ENCODE measurements around the gene CMSS1.

The CMSS1 gene

DNA sequence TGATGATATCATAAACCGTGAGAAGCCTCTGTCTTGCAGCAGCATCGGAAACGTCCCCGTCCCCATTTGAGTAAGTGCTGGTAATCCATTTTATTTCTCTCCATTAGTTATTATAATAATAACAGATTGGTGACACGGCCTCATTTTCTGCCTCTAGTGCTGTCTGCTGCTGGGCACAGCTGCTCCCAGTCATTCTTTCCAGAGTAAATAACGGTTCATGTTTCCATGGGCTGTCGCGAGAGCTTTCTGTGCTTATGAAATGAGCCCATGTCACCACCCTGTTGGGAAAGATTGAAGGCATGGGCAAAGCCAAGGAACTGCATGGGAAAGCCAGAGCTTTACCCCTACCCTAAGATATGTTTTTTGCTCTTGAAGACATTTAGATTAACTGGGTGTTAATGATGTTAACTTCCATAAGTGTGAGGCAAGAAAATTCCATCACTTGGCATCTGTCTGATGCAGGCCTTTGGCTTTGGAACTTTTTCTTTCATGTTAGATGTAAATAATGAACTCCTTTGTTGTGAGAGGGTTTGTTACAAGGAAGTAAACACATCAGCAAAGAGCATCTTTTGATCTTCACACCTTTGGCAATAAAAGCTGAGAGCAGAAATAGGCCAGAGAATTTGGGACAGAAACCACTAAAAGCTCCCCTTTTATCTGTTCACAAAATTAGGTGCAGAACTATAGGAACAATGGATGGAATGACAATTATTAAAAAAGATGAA, 154.9 kb downstream of the CMSS1 start:
- DNase-seq = no peak
- intact Hi-C loops (cut with DNase I) = no loop called here

DNA sequence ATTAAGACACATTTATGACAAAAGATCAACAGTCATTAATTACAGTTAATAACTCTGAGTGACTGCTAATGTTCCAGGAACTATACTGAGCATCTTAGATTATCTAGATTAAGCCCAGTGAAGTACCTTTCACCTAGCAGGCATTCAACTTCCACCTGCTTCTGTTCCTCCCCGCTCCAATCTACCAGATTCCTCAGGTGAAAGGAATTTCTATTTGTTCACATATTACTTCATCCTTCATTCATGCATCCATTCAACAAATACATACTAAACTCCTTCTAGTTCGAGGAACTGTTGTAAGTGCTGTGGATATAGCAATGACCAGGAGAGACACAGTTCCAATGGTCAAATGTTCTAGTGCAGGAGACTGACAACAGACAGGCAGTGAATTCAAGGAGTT, 157.3 kb downstream of the CMSS1 start:
- DNase-seq = no peak
- intact Hi-C loops (cut with DNase I) = no loop called here

DNA sequence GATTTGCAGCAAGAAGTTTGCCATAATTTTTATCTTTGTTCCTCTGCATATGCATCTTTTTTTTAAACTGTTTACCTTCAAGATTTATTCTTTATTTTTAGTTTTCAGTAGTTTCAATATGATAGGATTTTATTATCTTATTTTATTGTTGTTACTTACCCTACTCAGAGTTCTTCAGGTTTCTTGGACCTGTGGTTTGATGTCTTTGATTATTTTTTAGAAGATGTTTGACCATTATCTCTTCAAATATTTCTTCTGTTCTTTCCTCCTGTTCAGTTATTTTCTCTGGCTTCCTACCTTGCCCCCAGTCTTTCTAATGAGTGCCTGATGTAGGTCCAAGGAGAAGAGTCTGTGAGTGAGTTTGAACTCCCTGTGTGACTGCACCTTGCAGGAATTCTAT, 158.9 kb downstream of the CMSS1 start:
- intact Hi-C loops (cut with DNase I) = no loop called here
- DNase-seq = no peak

DNA sequence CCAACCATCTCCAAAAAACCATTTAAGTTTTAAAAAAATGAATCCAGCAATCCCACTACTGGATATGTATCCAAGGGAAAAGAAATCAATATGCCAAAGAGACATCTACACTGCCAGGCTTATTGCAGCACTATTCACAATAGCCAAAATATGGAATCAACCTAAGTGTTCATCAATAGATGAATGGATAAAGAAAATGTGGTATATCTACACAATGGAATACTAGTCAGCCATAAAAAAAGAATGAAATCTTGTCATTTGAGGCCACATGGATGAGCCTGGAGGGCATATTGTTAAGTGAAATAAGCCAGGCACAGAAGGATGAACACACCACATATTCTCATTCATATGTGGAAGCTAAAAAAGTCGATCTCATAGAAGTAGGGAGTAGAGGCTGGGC, 160.6 kb downstream of the CMSS1 start:
- DNase-seq = no peak
- intact Hi-C loops (cut with DNase I) = no loop called here

DNA sequence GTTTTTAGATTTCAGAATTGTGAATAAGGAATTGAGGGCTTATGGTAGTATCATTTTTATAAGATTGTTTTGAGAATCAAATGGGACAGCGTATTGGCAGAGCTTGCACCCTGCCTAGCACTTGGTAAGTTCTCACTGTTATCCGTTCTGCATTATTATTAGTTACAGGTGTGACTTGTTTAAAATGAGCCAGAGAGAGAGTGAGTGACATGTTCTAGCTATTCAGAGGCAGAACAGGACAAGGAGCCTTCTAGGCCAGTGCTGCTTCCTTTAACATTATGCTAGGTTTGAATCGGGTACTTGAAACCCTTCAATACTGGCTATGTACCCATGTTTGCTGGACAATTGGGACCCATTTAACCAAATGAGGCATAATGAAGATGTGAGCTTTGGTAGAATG, 162.9 kb downstream of the CMSS1 start:
- intact Hi-C loops (cut with DNase I) = no loop called here

DNA sequence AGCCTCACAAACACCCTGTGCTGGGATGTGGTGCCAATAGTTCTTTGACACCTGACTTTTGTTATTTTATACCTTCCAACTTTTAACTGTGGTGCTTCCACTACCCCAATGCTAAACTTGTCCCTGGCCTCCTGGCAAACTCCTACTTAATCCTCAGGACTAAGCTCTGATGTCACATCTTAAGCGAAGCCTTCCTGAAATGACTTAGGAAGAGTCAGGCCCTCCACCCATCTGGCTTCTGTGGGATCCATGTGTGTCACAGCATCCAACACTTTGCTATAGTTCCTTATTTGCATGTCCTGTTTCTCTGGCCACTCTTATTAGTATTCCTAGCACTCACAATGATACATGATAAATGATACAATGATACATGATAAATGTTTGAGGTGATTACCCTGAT, 163.5 kb downstream of the CMSS1 start:
- no peak for DNase-seq
- intact Hi-C loops (cut with DNase I) = no loop called here

More for the DNA sequence above, 162.9 kb downstream of the CMSS1 start:
- DNase-seq = no peak

DNA sequence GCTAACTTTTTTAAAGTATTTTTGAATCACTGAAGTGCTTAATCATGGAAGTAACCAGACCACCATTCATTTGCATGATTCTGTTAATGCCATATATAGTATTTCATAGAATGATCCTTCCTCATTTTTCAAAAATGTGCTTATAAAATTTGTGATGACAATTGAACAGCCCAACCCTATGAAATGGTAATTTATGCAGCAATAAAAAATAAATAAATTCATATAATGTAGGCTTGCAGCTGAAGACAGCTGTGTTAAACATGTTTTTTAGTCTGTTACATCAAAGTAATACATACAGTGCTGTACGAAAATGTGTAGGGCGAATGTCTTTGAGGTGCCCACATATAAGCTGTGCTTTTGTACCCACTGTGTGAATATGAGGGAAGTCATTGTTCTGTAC, 165.0 kb downstream of the CMSS1 start:
- no peak for DNase-seq
- intact Hi-C loops (cut with DNase I) = no loop called here

DNA sequence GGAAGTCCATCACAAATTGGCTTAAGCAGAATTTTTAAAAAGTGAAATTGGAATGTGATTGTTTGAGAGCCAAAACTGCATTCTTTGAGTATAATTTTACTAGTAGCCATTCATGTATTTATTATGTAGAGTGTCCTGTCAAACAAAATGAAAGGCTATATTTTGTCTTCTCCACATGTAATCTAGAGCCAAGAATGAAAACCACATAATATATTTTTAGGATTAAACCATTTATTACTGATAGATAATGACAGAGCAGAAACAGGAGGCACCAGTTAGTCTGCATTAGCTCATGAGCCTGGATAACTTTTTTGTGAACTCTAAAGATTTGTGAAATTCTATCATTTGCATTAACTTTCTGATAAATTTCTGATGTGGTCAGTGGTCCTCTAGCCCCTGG, 166.5 kb downstream of the CMSS1 start:
- intact Hi-C loops (cut with DNase I) = no loop called here
- DNase-seq = no peak

DNA sequence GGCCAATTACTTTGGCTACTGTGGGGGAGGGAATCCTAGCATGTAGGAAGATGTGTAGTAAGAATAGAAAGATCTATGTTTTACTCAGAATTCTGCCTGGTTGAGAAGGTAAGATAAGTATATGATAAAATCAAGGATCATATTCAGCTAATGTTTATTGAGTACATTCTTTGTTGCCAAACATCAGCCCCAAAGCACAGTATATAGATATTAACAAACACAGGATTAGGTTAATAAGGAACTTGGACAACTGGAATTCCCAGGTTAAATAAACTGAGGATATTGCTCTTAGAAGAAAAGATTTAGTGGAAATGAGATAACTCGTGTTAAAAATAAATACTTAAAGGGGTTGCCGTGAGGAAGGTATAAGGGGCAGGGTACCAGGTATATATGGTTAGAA, 167.0 kb downstream of the CMSS1 start:
- intact Hi-C loops (cut with DNase I) = no loop called here
- DNase-seq = no peak

DNA sequence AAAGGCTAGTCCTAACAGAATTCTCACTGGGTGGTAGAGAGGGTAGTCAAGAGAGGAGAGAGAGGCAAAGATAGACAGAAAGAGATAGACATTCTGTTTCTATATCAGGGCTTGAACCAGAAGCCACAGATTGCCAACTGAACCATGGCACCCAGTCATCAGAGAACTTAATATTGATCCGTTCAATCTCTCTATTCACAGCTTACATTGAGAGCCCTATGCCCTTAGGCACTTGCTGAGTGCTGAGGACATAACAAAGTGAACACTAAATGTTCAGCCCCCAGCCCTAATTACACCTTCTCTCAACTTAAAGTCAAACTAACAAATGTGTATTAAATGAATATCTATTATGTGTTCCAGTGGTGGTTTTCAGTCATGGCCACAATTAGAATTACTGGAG, 172.5 kb downstream of the CMSS1 start:
- intact Hi-C loops (cut with DNase I) = no loop called here
- no peak for DNase-seq

DNA sequence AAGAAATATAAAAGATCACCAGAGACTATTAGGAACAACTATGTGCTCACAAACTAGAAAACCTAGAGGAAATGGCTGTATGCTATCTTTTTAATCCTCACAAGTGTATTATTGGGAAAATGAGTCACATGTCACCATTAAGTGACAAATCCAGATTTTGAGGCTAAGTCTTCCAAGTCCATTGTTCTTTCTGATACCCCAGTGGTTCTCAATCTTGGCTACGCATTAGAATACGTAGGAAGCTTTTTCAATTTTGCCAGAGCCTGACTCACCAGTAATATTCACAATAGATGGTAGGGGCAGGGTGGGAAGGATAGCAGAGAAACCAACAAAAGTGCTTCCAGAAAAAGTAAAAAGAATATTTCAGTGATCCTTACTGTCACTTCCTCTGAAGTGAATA, 179.6 kb downstream of the CMSS1 start:
- intact Hi-C loops (cut with DNase I) = no loop called here

DNA sequence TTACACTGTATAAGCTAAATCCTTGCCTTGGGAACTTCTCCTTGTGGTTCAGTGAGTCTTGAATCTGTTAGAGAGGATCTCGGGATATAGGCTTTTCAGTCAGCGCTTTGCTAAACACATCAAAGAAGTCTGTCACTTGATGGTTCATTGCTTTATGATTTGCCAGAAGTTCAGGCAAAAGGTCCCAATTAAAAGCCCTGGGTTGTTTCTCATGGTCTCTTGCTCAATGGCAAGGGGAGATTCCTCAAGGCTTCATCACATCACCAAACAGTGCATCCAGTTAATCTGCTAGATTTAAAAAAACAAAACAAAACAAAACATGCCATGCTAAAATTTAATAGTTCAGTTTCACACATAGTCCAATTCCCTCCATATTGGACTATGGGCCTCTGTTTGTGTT, 181.9 kb downstream of the CMSS1 start:
- intact Hi-C loops (cut with DNase I) = no loop called here
- DNase-seq = no peak

More for the DNA sequence above, 179.6 kb downstream of the CMSS1 start:
- DNase-seq = no peak

DNA sequence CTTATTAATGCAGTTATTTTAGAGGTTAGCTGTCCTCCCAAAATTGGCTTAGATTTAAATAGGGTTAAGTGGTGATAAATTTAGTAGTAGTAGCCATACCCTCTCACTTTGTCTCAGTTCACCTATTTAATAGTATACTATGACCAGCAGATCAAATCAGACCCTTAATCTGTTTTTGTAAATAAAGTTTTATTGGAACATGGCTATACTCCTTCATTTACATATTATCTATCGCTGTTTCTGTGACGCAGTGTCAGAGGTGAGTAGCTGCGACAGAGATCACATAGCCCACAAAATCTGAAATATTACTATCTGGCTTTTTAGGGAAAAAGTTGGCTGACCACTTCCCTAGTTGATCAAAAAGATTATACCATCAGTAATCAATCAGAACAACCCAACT, 183.4 kb downstream of the CMSS1 start:
- no peak for DNase-seq
- intact Hi-C loops (cut with DNase I) = no loop called here

DNA sequence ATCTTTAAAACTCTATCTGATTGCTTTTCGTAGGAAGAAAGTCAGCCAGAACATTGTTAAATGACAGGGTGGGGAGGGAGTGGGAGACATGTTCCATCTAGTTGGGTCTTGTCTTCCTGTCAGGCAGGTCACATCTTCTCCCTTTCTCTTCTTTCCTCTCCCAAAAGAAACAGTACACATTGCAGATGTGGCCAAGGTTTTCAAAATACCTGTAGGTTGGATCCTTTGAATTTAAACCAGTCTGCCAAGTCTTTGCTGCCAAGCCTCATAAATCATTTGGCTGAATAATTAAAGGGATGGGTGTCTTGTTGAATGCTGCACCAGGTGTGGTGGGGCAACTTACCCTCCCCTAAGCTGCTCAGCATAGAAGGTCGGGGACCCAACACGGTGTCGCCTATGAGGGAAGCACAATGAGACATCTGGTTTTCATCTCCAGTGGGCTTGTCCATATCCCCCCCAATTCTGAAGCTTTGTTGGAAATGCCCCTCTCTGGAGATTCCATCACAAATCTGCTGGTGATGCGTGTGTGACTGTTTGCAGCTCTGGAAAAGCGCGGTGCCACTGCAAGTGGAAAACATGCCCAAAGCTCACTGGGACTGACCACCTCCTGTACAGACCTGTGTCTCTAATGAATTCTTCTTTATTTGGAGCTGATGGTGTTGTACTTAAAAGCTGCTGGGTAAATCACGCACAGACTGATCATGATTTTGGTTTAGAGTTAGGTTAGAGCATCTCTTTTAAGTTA, 184.0 kb downstream of the CMSS1 start:
- DNase-seq = no peak
- intact Hi-C loops (cut with DNase I) = no loop called here

DNA sequence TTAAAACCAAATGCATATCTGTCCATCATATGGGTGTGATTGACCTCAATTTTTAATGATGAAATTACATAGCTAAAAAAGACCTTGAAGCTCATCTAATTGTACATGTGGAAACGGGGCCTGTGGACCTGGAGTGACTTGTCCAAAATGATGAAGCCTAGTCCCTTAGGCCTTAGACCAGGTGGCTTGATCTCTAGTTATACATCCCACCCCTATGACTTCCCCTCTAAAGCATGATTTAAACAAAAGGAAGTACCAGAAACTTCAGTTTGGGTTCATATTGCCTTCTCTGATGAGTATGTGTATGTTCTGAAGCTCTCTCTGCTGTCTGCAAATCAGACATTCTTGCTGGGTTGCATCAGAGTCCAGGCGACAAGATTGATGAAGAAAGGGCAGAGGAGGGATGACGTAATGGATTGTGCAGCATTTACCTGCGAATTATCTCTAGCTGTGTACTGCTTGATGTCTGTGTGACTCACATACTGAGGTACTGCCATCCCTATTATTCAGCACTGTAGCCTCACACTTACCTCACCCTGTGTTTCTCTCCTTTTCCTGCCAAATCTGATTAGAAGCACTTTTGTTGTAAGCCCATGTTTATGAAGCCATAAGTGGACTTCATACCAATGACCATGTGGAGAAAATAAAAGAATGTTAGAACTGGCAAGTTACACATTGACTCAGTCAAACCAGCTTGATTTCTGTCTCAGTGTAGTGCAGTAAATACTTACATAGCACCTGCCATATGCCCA, 185.1 kb downstream of the CMSS1 start:
- no peak for DNase-seq
- intact Hi-C loops (cut with DNase I) = no loop called here

DNA sequence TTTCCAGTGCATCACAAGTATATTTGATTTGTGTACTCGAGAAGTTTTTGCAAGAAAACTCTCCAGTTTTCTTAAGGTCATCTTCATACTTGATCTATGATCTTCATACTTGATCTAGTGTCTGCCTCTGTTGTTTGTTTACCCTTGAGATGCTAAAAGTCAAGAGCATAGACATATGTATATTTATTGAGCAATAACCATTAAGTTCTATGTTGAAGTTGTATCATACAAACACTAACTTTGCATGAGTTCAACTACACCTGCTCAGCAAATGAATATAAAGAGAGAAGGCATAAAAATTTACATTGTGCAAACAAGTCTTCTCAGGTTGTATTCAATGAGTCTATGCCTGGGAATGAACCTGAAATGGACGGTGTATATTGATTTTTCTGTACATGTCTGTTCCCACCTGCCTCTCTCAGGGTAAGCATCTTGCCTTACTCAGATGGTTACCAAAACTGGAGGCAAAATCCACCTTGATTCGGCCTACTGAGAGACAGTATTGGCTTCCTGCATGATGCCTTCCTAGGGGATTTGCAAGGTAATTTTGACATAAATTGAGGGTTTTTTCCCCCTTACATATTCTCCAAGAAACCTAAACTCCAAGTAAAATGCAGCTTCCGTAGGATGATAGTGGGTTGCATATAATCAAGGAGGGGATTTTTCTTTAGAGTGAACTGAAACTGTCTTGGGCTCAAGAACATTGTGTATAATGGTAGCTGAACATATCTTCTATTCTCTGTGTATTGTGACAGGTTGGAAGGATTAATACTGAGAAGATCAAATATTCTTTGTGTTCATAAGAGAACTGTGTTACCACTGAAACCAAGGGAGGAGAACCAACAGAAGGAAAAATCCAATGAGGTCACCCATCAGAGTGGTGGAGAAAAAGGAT, 186.2 kb downstream of the CMSS1 start:
- intact Hi-C loops (cut with DNase I) = no loop called here
- DNase-seq = no peak

DNA sequence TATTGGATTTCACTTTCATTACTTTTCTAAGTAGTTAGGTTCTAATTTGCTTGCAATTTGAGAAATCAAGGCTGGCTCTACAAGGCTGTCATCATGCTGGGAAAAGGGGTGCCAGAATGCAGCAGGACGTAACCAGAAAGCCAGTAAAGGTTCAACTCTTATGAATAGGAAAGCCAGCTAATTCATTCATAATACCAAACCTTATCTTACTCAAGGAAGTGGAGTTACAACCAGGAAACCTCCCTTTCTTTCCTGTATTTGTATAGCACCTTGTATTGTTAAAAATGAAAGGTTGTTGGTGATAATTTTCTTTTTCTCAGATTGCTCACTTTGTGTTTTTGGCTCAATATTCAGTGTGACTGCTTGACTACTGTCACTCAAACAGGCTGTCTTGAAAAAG, 187.3 kb downstream of the CMSS1 start:
- no peak for DNase-seq

DNA sequence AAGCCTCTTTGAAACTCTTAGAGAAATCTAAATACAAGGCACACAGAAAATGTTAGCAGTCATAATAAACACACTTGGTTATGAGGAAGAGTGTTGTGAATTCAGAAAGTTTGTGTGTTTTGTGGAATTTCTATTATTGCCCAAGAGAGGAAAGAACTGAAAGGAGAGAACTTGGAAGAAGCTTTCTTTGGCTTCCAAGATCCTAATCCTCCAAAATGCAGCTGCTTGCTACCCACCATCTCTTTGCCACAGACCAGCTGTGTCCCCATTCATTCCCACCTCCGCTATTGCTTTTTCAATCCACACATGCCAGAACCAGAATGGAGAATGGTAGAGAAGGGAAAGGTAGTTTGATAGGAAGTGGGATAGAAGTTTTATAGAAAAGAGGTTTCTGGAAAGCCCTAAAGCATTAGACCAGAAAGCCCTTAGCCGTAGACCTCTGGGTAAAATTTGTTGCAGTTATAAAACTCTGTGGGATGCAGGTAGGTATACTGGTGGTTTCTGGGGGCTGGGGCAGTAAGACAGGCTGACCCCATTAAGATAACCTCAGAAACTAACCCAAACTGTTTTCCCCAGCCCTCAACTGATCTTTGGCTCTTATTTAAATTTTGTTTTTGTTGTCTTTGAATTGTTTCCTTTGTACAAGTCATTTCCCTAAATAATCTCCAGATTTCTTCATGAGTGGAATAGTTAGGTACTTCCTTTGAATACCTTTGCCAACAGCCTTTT, 188.2 kb downstream of the CMSS1 start:
- no peak for DNase-seq
- intact Hi-C loops (cut with DNase I) = no loop called here

More for the DNA sequence above, 187.3 kb downstream of the CMSS1 start:
- intact Hi-C loops (cut with DNase I) = no loop called here

DNA sequence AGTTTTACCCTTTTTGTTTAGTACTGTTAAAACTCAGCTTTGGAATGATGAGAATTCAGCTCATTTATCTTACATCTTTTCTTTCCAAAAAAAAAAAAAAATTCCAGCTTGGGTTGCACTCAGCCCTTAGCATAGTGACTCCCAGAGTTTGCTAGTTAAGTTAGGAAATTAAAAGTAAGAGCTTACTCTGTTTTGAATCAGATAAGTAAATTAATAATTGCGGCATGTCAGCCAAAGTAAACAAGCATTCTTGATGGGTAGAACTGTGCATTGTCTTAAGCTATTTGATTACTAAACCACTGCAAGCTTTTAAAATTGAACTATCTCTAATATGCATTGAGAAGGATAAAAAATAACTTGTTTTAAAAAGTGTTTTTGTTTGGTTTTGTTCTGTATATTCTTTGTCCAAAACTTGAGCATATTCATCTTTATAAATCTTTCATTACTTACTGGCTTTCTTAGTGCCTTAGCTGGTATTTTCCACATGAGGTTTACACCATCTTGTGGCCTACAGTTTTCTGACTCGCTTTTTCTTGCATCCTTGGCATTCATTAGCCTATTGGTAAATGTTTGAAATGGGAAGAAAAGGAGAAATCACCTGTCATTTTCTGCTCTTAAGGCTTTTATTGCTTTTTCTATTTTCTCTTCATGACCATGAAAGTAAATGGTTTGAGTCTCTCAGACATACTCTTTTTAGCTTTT, 189.1 kb downstream of the CMSS1 start:
- DNase-seq = no peak
- intact Hi-C loops (cut with DNase I) = no loop called here

All from posterior cingulate gyrus (tissue), 11 donors.